OCI-LY3 (cell line): Measurements from ENCODE around the gene ATP11B.

ENCODE experiments used
- H2AFZ ChIP-seq: fragments of 200-600, 300-600 bp; shearing (Covaris generic); 2 replicates; pipeline ENCODE4 v1.6.0; 2014; ENCODE audit warnings: antibody characterized with exemption, low read depth, low read length
- H3K27ac ChIP-seq: fragments of 200-600, 300-600 bp; sonication (generic); 2 replicates; pipeline ENCODE4 v1.5.1; 2014; ENCODE audit warnings: mild to moderate bottlenecking, low read length, moderate library complexity, mixed read lengths
- H3K27me3 ChIP-seq: fragments of 200-600, 300-600 bp; sonication (generic); 2 replicates; pipeline ENCODE4 v1.6.1; 2014; ENCODE audit warnings: low read depth, low read length, mixed read lengths
- H3K36me3 ChIP-seq: fragments of 200-600, 300-600 bp; sonication (generic); replicated peaks from 2 replicates; pipeline ENCODE3; 2014; ENCODE audit warnings: low read depth, low read length, mixed read lengths
- H3K4me1 ChIP-seq: fragments of 300-600, 200-600 bp; sonication (generic); 2 replicates; pipeline ENCODE4 v1.6.1; 2014; ENCODE audit warnings: low read length, mixed read lengths
- H3K4me2 ChIP-seq: fragments of 200-600, 300-600 bp; sonication (generic); 2 replicates; pipeline ENCODE4 v1.6.1; 2014; ENCODE audit warnings: low read length, mixed read lengths
- H3K4me3 ChIP-seq: fragments of 300-600, 200-600 bp; sonication (generic); 2 replicates; pipeline ENCODE4 v1.5.1; 2014; ENCODE audit warnings: antibody characterized with exemption, mild to moderate bottlenecking, low read length, moderate library complexity
- H3K79me2 ChIP-seq: fragments of 300-600, 200-600 bp; shearing (Covaris generic); 2 replicates; pipeline ENCODE4 v1.6.1; 2014; ENCODE audit warnings: mild to moderate bottlenecking, low read length, mixed read lengths
- H3K9ac ChIP-seq: fragments of 300-600, 200-600 bp; shearing (Covaris generic); 2 replicates; pipeline ENCODE4 v1.6.0; 2014; ENCODE audit warnings: mild to moderate bottlenecking, low read length, moderate library complexity
- H3K9me3 ChIP-seq: fragments of 200-600, 300-600 bp; shearing (Covaris generic); 2 replicates; pipeline ENCODE4 v1.6.1; 2014; ENCODE audit warnings: low read length, mixed read lengths; ENCODE audit not compliant: insufficient read depth
- H4K20me1 ChIP-seq: fragments of 200-600, 300-600 bp; sonication (generic); 2 replicates; pipeline ENCODE4 v1.6.1; 2016; ENCODE audit warnings: low read length, mixed read lengths; ENCODE audit not compliant: insufficient read depth
- CTCF ChIP-seq: fragments of 200-600, 300-600 bp; sonication (generic); IDR thresholded peaks from 2 replicates; pipeline ENCODE4 v1.5.1; 2014; ENCODE audit warnings: antibody characterized with exemption, low read length, low read depth
- EZH2phosphoT487 ChIP-seq: fragments of 200-600 bp; shearing (Covaris generic); IDR thresholded peaks from 2 replicates; pipeline ENCODE4 v1.6.1; 2018; ENCODE audit warnings: antibody characterized with exemption, mixed run types, low read depth

Gene ATP11B

GRCh38 chr3:182935803-182936202 lies 142.5 kb downstream of the ATP11B start:
- peaks cover 38% of the 10 kb centered on the region for H3K4me1 ChIP-seq
- H3K27me3 ChIP-seq = no peaks in the 10 kb centered on the region
- H2AFZ ChIP-seq = no peak overlapping the region
- no peak overlapping the region for H3K9ac ChIP-seq
- H3K4me2 ChIP-seq = peak overlapping the region; percentile 27
- H3K27ac ChIP-seq = peak overlapping the region; percentile 63
- H3K9me3 ChIP-seq = peaks cover 8% of the 10 kb centered on the region; the same call in 1 of the 2 replicates
- H4K20me1 ChIP-seq = peaks cover 4% of the 10 kb centered on the region; the same call in 1 of the 2 replicates
- H3K79me2 ChIP-seq = 0 out of 2 replicates have a peak, but pooled peaks cover 4% of the 10 kb centered on the region
- peaks cover 34% of the 10 kb centered on the region for H3K36me3 ChIP-seq
- TF ChIP-seq EZH2phosphoT487 (no peak), CTCF (no peak)
- H3K4me3 ChIP-seq = no peak overlapping the region

GRCh38 chr3:182936239-182936917 lies 143.1 kb downstream of the ATP11B start:
- peaks cover 4% of the 10 kb centered on the region; the same call in 1 of the 2 replicates for H4K20me1 ChIP-seq
- peak overlapping the region; percentile 27 for H3K4me2 ChIP-seq
- H3K27ac ChIP-seq = peak overlapping the region; percentile 63
- peaks cover 8% of the 10 kb centered on the region; the same call in 1 of the 2 replicates for H3K9me3 ChIP-seq
- no peak overlapping the region for H2AFZ ChIP-seq
- 0 out of 2 replicates have a peak, but pooled peaks cover 4% of the 10 kb centered on the region for H3K79me2 ChIP-seq
- H3K4me3 ChIP-seq = no peak overlapping the region
- no peak for TF ChIP-seq CTCF
- H3K27me3 ChIP-seq = no peaks in the 10 kb centered on the region
- H3K36me3 ChIP-seq = peaks cover 33% of the 10 kb centered on the region
- no peak overlapping the region for H3K9ac ChIP-seq
- H3K4me1 ChIP-seq = peaks cover 37% of the 10 kb centered on the region

GRCh38 chr3:182936918-182937285 lies 143.6 kb downstream of the ATP11B start:
- no peak overlapping the region for H3K9ac ChIP-seq

More at GRCh38 chr3:182936918-182937285, 143.6 kb downstream of the ATP11B start:
- Histone ChIP-seq H3K36me3 (peaks cover 29% of the 10 kb centered on the region), H3K9me3 (peaks cover 8% of the 10 kb centered on the region; the same call in 1 of the 2 replicates), H3K4me3 (no peak overlapping the region), H3K79me2 (0 out of 2 replicates have a peak, but pooled peaks cover 4% of the 10 kb centered on the region), H2AFZ (no peak overlapping the region), H3K4me2 (no peak overlapping the region), H3K4me1 (peaks cover 32% of the 10 kb centered on the region), H4K20me1 (peaks cover 4% of the 10 kb centered on the region; the same call in 1 of the 2 replicates), H3K27ac (no peak overlapping the region), H3K27me3 (no peaks in the 10 kb centered on the region)
- TF ChIP-seq EZH2phosphoT487 (no peak), CTCF (no peak)
